H1 (cell line): Measurements from ENCODE around the gene B4GAT1. TPM values are rescaled to one million over a fixed set of nuclear protein-coding genes. Genes with fewer than 3 reads are reported as not detected.

Source experiments
- ATF3 ChIP-seq: IDR thresholded peaks from 2 replicates; pipeline ENCODE4 v1.6.1; 2011; ENCODE audit warnings: low read depth, mild to moderate bottlenecking, low read length; ENCODE audit not compliant: insufficient read depth
- BCL11A ChIP-seq, 2 experiments: IDR thresholded peaks; one replicate each; pipeline ENCODE4 v1.6.1; 2011; ENCODE audit warnings: low read depth in 2 of 2, low read length in 2 of 2, mild to moderate bottlenecking in 2 of 2
- CBX5 ChIP-seq: fragments of 300-800, 300-1000 bp; sonication (generic); IDR thresholded peaks from 2 replicates; pipeline ENCODE4 v1.7.1; 2016; ENCODE audit warnings: antibody characterized with exemption, low read length, low read depth
- CBX8 ChIP-seq: fragments of 300-800, 300-1000 bp; sonication (generic); IDR thresholded peaks from 2 replicates; pipeline ENCODE4 v1.7.1; 2016; ENCODE audit warnings: low read depth, low read length, borderline replicate concordance
- CHD1 ChIP-seq: IDR thresholded peaks from 2 replicates; pipeline ENCODE4 v1.6.1; 2012; ENCODE audit warnings: low read depth, low read length, improper control_type of control experiment
- CHD2 ChIP-seq: IDR thresholded peaks from 2 replicates; pipeline ENCODE4 v1.6.1; 2012; ENCODE audit warnings: low read length, improper control_type of control experiment
- EGR1 ChIP-seq: IDR thresholded peaks from 2 replicates; pipeline ENCODE4 v1.6.1; 2011; ENCODE audit warnings: low read depth, low read length, borderline replicate concordance
- EZH2 ChIP-seq: fragments of 200-600 bp; sonication (generic); IDR thresholded peaks from 2 replicates; pipeline ENCODE4 v1.7.1; 2012; ENCODE audit warnings: low read depth, mild to moderate bottlenecking, moderate library complexity, low read length, inconsistent platforms; ENCODE audit not compliant: severe bottlenecking
- FOSL1 ChIP-seq: IDR thresholded peaks from 2 replicates; pipeline ENCODE4 v1.6.1; 2011; ENCODE audit warnings: mild to moderate bottlenecking, low read depth, low read length, moderate library complexity; ENCODE audit not compliant: insufficient read depth
- GTF2F1 ChIP-seq: IDR thresholded peaks from 2 replicates; pipeline ENCODE4 v1.6.1; 2012; ENCODE audit warnings: low read depth, low read length, improper control_type of control experiment, borderline replicate concordance
- KDM1A ChIP-seq: fragments of 200-600, 300-600 bp; sonication (generic); IDR thresholded peaks from 2 replicates; pipeline ENCODE4 v1.7.1; 2016; ENCODE audit warnings: mild to moderate bottlenecking, low read length, borderline replicate concordance
- KDM4A ChIP-seq: IDR thresholded peaks from one replicate; pipeline ENCODE4 v1.7.1; 2012; ENCODE audit warnings: low read depth, mild to moderate bottlenecking, moderate library complexity, low read length, inconsistent platforms; ENCODE audit not compliant: severe bottlenecking
- KDM5A ChIP-seq: fragments of 200-600 bp; IDR thresholded peaks from 2 replicates; pipeline ENCODE4 v1.7.1; 2012; ENCODE audit warnings: mild to moderate bottlenecking, low read length, inconsistent platforms, mixed read lengths
- MAFK ChIP-seq: IDR thresholded peaks from 2 replicates; pipeline ENCODE4 v1.6.1; 2012; ENCODE audit warnings: low read depth, mild to moderate bottlenecking, improper control_type of control experiment, low read length
- NANOG ChIP-seq: IDR thresholded peaks from 2 replicates; pipeline ENCODE4 v1.6.1; 2011; ENCODE audit warnings: low read length, low read depth, mild to moderate bottlenecking, inconsistent platforms; ENCODE audit not compliant: insufficient read depth, poor library complexity, severe bottlenecking
- PHF8 ChIP-seq: fragments of 200-600 bp; sonication (generic); conservative IDR thresholded peaks from 2 replicates; pipeline ENCODE4 v1.7.1; 2012; ENCODE audit warnings: low read depth, mild to moderate bottlenecking, inconsistent platforms, low read length, moderate library complexity
- POLR2A ChIP-seq, 2 experiments: IDR thresholded peaks; 1 replicate in 1 of 2; 2 replicates in 1 of 2; pipeline ENCODE4 v1.6.1; 2011; ENCODE audit warnings: low read depth in 2 of 2, low read length in 2 of 2, mild to moderate bottlenecking in 2 of 2; ENCODE audit errors: control extremely low read depth in 1 of 2
- SIN3A ChIP-seq, 2 experiments: IDR thresholded peaks in 1 of 2; conservative IDR thresholded peaks in 1 of 2; 2 replicates each; pipeline ENCODE4 v1.6.1; 2011 to 2012; ENCODE audit warnings: low read length in 2 of 2, improper control_type of control experiment in 1 of 2, low read depth in 1 of 2, mild to moderate bottlenecking in 1 of 2
- SIX5 ChIP-seq: IDR thresholded peaks from 2 replicates; pipeline ENCODE4 v1.6.1; 2011; ENCODE audit warnings: mild to moderate bottlenecking, low read depth, low read length
- SP1 ChIP-seq: IDR thresholded peaks from 2 replicates; pipeline ENCODE4 v1.6.1; 2011; ENCODE audit warnings: low read depth, low read length
- SP2 ChIP-seq: IDR thresholded peaks from 2 replicates; pipeline ENCODE4 v1.6.1; 2012; ENCODE audit warnings: mild to moderate bottlenecking, low read length, inconsistent platforms
- SP4 ChIP-seq: IDR thresholded peaks from 2 replicates; pipeline ENCODE4 v1.6.1; 2012; ENCODE audit warnings: low read length, inconsistent platforms
- SRF ChIP-seq: IDR thresholded peaks from 2 replicates; pipeline ENCODE4 v1.6.1; 2011; ENCODE audit warnings: mild to moderate bottlenecking, low read depth, low read length, moderate library complexity
- TCF12 ChIP-seq: IDR thresholded peaks from 2 replicates; pipeline ENCODE4 v1.6.1; 2011; ENCODE audit warnings: low read depth, mild to moderate bottlenecking, low read length
- ZNF274 ChIP-seq: IDR thresholded peaks from 2 replicates; pipeline ENCODE4 v1.7.0; 2012; ENCODE audit warnings: low read length, borderline replicate concordance; ENCODE audit errors: extremely low read depth
- polyA plus RNA-seq, 7 experiments: library from polyadenylated mRNA; depleted of rRNA in 3 of 7; stranded (reverse) in 5 of 7; unstranded in 2 of 7; fragments of >200 nt in 5 of 7; fragments of 200-250 nt in 2 of 7; gene quantifications; 1 replicate in 5 of 7; 2 replicates in 1 of 7; 4 replicates in 1 of 7; pipeline versions ENCODE4 v1.2.1 to v1.2.3, GENCODE V29; 2011 to 2013; ENCODE audit warnings: missing spikeins in 2 of 7, mixed read lengths in 2 of 7
- total RNA-seq: library from RNA; stranded (reverse); fragmentation: NEBNext Ultra II Directional; extraction: Animal tissue kit (Norgen Biotek cat#: 25700); gene quantifications from 2 replicates; pipeline ENCODE4 v1.2.1, GENCODE V29; 2021

Gene B4GAT1
- total and polyA plus RNA-seq, 2 of the 8 experiments (the other 6 are each of a cell fraction or from before 2014, with no cell fraction given), result 22.2 to 27.8 TPM

- no peak for TF ChIP-seq KDM5A
- no peak for TF ChIP-seq CHD1
- TF ChIP-seq NANOG, result no peak
- TF ChIP-seq CBX8, result no peak
- no peak for TF ChIP-seq KDM1A
- TF ChIP-seq MAFK, result peak; percentile 51; the same call in 1 of the 2 replicates
- no peak for TF ChIP-seq BCL11A (IDR thresholded peaks at IDR 0.05; ENCODE audit: low read depth in 2 of 2, low read length in 2 of 2)
- no peak for TF ChIP-seq CHD2
- no peak for TF ChIP-seq SP2
- no peak for TF ChIP-seq SIX5
- TF ChIP-seq SP4, result peak; percentile 34; the same call in 1 of the 2 replicates
- no peak for TF ChIP-seq EGR1
- peak; percentile 83 for TF ChIP-seq PHF8
- no peak for TF ChIP-seq GTF2F1
- no peak for TF ChIP-seq FOSL1
- no peak for TF ChIP-seq TCF12
- no peak for TF ChIP-seq ATF3
- TF ChIP-seq POLR2A (IDR thresholded peaks at IDR 0.05; ENCODE audit: control extremely low read depth in 1 of 2, low read depth in 2 of 2, low read length in 2 of 2), result peak; percentile 51 to 69
- no peak for TF ChIP-seq SRF
- TF ChIP-seq SIN3A (conservative IDR thresholded peaks at IDR 0.05 in 1 of 2, IDR thresholded peaks at IDR 0.05 in 1 of 2; ENCODE audit: low read depth in 1 of 2, low read length in 2 of 2), result no peak
- TF ChIP-seq KDM4A, result peak; percentile 84
- TF ChIP-seq SP1, result no peak
- TF ChIP-seq ZNF274, result no peak
- TF ChIP-seq CBX5, result no peak
- TF ChIP-seq EZH2, result no peak
These were observed at the start of gene B4GAT1 (continued) for GRCh38 chr11:66347425-66348276.
